GM19328 (cell line): Measurements from ENCODE around the gene CASKIN1.

ENCODE experiments used
- ATAC-seq: cut with Tn5 transposase; IDR thresholded peaks from one replicate; pipeline ENCODE4 v1.9.1; 2021; ENCODE audit warnings: mild to moderate bottlenecking, moderate library complexity; ENCODE audit not compliant: unreplicated experiment

CASKIN1 gene

GRCh38 chr16:2233872-2234812 lies 37.7 kb upstream of the CASKIN1 start:
- ATAC-seq = no peak

GRCh38 chr16:2233046-2233775 lies 36.8 kb upstream of the CASKIN1 start:
- no peak for ATAC-seq

- ATAC-seq = no peak
These were observed 35.9 kb upstream of the CASKIN1 start for GRCh38 chr16:2232094-2232990.

- no peak for ATAC-seq
These were observed 34.9 kb upstream of the CASKIN1 start for GRCh38 chr16:2231016-2231931.

- no peak for ATAC-seq
These were observed 34.0 kb upstream of the CASKIN1 start for GRCh38 chr16:2230376-2230775.

GRCh38 chr16:2229632-2230250 lies 33.3 kb upstream of the CASKIN1 start:
- ATAC-seq = no peak

GRCh38 chr16:2229091-2229490 lies 32.7 kb upstream of the CASKIN1 start:
- ATAC-seq = no peak

GRCh38 chr16:2228161-2228824 lies 31.9 kb upstream of the CASKIN1 start:
- no peak for ATAC-seq

- no peak for ATAC-seq
These were observed 30.5 kb upstream of the CASKIN1 start for GRCh38 chr16:2226918-2227317.

GRCh38 chr16:2226245-2226793 lies 29.9 kb upstream of the CASKIN1 start:
- no peak for ATAC-seq

GRCh38 chr16:2223942-2224486 lies 27.6 kb upstream of the CASKIN1 start:
- peak; percentile 3 for ATAC-seq

- peak; percentile 92 for ATAC-seq
These were observed 27.0 kb upstream of the CASKIN1 start, which contains the start of gene E4F1 for GRCh38 chr16:2223221-2223941. Gene E4F1 (plus strand): TSS chr16:2223591. CDS start chr16:2223614, 23 bp downstream.

- no peak for ATAC-seq
These were observed 19.9 kb upstream of the CASKIN1 start for GRCh38 chr16:2216330-2216729.

GRCh38 chr16:2214719-2214968 lies 18.2 kb upstream of the CASKIN1 start, which contains the start of gene PGP:
Gene PGP (minus strand): TSS chr16:2214840. CDS start chr16:2214777, 63 bp downstream.
- ATAC-seq = peak; percentile 90

GRCh38 chr16:2213817-2214718 lies 17.7 kb upstream of the CASKIN1 start:
- ATAC-seq = peak; percentile 3
